GM21360 (cell line): Measurements from ENCODE around the gene CORIN.
A peak's percentile ranks its signal among the peaks of the same experiment; 100 is the strongest.

ENCODE experiments used
- ATAC-seq: cut with Tn5 transposase; IDR thresholded peaks from one replicate; pipeline ENCODE4 v1.9.1; 2021; ENCODE audit warnings: mild to moderate bottlenecking, moderate library complexity; ENCODE audit not compliant: unreplicated experiment

CORIN gene

DNA sequence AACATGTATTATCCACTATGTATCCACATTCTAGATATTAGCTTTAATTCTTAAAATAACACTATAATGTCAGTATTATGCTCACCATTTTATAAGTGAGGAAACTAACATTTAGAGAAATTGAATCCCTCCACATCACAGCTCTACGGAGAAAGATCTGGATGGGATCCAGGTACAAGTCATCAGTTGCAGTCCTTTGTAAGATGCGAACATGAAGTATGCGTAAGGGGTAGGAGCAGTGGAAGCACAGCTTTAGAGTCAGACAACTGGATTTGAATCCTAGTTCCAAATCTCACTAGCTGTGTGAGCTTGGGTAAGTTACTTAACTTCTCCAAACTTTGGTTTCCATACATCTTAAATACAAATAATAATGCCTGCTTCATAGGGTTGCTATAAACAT is 190.3 kb downstream of the CORIN start:
- ATAC-seq: no peak

DNA sequence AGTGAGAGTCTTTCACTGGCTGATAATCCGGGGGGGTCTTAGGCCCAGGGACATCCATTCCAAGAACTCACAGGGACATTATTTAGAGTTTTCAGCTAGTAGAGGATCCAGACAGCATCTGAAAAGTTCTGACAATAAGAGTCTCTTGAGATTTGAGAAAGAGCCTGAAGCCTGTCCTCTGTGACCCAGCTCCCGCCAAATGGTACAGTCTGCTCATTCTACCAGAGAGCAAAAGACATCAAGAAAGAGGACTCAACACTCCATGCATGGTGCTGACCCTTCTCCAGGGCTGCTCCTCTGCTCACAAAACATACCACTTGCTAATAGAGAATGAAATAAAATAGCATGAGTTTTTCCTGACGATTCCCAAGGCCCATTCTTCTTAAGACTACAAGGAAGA is 190.8 kb downstream of the CORIN start:
- ATAC-seq: no peak

DNA sequence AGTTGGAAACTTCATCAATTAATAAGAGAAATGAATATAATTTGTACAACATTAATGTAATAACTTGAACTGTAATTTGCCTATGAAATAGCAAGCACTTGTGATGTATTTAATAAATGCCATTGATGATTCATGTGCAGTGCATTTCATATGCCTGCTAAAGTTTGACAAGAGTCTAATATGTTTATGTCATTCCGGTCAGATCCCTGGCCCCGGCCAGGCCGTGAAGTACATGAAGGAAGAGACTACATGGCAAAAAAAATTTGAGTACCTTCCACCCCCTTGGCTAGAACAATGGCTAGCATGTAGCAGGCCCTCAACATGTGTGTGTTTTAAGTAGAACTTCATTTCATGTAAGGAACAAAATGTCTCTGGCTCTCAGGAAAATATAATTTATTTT is 191.5 kb downstream of the CORIN start:
- ATAC-seq: no peak

DNA sequence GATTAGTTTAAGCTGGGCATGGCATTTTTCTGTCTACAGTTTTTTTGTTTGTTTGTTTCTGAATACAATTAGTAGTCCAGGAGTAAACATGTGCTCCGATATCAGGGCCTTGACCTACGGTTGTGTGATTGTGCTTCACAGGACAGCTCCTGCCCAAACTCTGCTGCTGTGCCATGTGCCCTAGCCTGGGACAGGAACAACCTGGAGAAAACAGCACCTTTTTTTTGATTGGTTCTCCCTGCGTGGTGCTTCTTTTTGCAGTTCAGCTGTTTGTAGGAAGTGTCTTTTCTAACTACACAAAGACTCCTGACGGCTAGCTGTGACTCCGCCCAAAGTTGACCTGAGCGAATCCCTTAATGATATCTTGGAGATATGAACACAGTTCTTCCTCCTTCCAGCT is 194.0 kb downstream of the CORIN start:
- no peak for ATAC-seq

DNA sequence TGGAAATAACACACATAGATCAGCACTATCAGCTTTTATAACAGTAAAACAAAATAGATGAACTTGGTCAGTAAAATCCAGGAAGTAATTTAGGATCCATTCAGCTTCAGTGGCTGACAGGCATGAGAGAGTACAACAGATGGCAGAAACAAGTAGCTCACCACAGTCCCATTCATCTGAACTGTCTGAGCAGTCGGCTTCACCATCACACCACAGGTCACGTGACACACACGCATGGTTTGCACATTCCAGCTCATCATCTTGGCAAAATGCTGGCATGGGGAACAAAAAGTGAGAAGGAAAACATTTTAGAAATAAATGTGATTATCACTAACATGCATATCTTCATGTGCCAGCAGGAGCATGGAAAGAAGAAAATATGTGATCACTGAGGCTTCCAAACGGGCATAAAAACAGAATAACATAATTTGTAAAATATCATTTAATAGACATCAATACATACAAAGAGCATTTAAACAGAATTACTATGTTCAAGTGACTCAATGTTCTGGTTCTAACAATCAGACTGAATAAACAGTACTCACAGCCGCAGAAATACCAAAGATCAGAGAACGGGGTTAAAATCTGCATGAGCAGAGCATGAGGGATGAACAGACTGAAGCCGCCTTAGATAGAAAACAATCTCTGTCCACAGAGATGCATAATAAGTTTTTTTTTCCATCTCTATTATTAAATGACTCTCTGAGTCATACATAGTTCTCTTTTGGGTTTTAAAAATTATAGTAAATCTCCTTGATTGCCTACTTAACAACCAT is 194.7 kb downstream of the CORIN start:
- no peak for ATAC-seq

DNA sequence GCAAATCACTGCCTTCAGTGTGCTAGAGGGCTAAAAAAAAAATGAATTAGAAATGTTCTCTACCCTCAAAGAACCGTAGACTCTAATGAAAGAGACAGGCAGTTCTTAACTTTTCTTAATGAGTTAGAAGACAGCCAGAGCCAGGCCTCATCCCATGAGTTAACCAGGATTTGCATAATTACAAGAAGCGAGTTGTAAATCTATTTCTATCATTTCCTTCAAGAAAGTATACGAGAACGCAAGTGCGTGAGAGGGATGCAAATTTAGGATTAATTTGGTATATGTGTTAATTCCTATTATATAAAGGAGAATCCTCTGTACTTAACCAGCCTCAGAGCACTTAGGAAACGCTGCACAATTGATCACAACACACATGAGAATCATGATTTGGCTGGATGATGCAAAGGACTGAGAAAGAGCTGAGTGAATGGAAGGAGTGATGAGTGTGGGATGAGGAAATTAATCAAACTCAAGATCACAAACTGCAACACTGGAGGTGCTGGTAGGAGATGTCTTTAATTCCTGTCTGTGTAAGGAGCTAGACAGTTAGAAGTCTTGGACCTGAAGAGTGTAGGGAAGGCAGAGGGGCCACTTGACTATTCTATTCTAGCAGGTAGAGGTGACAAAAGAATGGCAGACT is 195.6 kb downstream of the CORIN start:
- ATAC-seq: no peak

DNA sequence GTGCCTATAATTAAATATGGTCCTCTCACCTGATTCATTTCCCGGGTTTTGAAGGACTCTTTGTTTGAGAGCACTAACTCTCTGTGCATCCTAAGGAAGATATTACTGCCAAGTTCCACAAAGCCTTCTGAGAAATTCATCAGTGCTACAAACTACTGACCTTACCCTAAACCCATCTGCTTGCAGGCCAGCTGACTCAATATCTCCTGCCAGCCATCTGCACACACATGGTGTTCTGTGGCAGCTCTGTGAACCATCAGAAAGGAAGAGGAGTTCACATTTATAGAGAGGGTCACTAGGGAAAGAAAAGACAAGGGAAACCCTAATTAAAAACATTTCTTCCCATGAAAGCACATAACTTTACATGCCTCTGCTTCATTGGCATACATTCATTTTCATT is 196.1 kb downstream of the CORIN start:
- ATAC-seq: no peak

DNA sequence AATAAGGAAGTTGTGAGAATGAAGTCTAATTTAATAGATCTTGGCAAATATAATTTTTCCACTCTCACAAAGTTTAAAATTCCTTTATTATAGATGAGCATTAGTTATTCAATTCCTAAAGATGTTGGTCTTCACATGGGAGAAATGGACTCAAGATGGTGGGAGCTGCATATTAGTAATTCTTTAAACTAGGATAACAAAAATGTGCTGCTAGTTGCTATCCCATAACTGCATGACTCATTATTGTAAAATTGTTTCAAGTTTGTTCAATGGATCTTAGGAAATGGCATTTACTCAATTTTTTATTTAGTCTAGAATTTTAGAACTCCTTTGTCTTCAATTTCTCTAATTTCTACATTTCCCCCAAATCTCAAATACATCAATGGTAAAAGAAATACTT is 197.0 kb downstream of the CORIN start:
- ATAC-seq: no peak

DNA sequence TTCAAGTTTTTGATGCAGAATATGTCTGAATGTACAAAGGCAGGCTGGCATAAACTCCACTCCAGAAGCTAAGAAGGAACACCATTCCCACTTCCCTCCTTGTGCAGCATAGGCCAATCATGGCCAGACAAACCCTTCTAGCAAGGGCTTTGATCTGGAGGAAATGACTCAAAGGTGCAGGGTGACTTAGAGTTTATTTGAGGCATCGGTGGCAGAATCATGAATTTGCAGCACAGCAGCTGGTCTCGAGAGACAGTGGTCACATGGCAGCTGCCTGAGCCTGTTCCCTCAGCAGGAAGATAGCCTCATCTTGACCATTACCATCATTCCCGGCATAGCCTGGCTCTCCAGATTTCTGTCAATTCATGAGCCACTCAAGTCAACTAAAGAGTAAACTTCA is 198.3 kb downstream of the CORIN start:
- no peak for ATAC-seq

DNA sequence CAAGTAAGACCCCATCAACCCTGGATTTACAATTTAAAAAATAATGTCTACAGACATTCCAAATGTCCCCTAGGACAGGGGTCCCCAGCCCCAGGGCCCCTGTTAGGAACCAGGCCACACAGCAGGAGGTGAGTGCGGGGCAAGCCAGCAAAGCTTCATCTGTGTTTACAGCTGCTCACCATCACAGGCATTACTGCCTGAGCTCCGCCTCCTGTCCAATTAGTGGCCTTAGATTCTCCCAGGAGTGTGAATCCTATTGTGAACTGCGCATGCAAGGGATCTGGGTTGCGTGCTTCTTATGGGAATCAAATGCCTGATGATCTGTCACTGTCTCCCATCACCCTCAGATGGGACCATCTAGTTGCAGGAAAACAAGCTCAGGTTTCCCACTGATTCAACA is 206.7 kb downstream of the CORIN start:
- ATAC-seq: no peak

DNA sequence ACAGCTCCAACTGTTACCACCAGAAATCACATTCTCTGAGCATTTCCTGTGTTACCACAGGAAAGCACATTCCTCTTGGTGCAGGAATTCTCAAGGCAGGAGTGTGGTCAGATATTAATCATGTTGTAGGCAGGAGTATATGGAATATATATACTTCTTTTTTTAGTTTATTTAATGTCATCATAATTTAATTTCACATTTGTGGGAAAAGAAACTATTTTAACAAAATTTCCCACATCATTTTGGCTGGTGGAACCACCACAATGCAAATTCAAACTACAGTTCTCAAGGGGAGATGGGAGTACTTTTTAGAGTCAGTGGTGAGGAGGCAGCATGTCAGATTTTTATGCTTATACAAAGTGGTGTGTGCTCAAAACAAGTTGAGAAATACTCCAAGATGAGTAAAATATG is 213.8 kb downstream of the CORIN start:
- ATAC-seq: no peak

DNA sequence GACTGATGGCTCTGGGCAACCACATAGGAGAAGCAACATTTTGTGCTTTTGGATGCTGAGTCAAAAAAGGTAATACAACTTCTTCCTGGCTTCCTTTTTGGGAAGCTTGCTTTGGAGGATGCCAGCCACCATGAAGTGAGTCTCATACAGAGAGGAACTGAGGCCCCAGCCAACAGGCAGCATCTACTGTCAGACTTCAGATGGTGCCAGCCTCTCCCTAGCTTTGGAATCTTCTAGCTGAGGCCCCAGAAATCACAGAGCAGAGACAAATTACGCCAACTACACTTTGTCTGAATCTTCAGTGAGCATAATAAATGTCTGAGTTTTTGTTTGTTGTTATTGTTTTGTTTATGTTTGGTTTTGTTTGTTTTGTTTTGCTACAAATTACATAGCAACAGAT is 216.7 kb downstream of the CORIN start:
- no peak for ATAC-seq

DNA sequence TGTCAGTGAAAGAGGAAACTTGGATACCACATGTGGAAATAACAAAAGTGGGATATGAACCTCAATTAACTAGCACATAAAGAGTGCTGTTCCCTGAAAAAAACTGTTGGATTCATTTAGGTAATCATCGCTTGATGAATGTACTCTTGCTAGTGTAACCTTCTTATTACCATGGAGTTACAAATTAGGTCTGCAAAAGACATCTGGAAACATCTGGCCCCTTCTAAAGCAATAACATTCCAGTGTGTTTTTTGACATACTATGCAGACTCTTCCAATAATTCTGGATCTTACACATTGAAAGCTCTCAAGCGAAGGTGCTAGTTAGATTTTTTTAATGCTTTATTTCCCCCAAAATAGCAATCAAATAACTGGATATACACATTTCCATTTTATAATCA is 218.2 kb downstream of the CORIN start:
- ATAC-seq: no peak

DNA sequence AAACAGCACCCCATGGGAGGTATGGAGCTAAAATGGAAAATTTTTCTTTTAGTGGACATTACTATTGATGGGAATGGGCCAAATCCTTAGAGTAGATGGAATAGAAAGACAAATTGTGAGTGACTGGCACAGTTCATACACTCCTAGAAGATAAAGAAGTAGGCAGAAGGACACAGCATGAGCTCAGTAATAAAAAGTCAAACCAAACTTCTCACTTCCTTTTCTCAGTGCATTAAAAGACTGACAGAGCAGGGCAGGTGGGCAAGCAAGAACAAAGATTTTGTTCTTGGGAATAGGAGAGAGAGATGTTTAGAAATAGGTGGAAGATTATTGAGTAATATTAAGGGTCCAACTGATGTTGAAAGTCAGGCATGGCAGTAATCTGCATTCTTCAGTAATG is 220.3 kb downstream of the CORIN start:
- peak; percentile 64 for ATAC-seq

DNA sequence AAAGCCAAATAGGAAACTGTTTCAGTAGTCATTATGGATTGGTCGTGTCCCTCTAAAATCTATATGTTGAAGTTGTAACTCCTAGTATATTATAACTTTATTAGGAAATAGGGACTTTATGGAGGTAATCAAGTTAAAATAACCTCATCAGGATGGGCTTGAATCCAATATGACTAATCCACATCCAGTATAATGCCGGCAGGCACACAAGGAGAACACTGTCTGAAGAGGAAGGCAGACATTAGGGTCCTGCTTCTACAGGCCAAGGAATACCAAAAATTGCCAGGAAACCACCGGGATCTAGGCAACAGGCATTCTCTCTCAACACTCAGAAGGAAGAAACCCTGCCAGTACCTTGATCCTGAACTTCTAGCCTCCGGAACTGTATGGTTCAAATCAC is 222.5 kb downstream of the CORIN start:
- ATAC-seq: no peak

DNA sequence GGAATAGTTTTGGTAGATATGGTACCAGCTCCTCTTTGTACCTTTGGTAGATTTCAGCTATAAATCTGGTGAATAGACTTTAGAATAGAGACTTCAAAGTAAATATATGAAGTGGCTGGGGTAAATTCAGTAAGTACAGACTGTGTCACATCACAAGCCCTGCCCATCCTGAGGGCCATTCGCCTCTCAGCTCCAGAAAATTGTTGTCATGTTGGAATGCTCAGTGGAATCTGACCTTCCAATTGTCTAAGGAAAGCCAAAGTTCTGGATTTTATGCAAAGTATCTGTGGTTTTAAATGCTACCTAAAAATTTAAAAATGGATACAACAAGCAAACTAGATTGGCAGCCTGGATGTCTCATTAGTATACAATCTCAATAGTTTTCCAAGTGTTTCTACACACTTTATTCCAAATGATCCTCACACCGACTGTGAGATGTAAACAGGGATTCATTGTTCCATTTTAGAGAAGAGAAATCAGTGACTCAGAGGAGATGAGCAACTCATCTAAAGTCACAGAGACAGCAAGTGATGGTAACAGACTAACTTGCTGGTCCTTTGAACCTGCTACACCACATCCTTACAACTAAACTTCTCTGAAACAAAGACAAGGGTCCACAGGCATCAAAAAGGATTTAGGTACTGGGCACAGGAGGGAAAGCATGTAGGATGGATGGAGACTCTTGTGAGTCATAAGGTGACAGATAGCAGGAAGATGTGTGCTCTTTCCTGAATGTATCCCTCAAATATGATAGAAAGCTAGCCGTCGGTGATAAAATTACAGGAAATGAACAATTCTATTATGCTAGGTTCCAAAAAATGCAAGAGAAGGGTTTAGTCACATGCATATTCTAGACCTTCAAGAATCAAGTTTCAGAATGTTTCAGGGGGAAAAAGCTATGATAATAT is 225.5 kb downstream of the CORIN start:
- ATAC-seq: no peak

DNA sequence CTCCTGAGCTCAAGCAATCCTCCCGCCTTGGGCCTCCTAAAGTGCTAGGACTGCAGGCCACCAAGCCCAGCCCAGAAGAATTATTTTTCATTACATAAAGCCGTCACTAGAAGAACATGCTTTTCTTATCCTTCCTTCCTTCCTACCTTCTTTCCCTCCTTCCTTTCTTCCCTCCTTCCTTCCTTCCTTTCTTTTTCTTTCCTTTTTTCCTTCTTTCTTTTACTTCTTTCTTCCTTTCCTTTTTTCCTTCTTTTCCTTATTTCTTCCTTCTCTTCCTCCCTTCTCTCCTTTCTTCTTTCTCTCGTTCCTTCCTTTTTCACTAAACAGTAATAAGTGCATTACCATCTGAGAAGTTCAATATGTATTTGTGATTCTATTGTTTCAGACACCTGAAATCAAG is 231.4 kb downstream of the CORIN start:
- ATAC-seq: no peak

DNA sequence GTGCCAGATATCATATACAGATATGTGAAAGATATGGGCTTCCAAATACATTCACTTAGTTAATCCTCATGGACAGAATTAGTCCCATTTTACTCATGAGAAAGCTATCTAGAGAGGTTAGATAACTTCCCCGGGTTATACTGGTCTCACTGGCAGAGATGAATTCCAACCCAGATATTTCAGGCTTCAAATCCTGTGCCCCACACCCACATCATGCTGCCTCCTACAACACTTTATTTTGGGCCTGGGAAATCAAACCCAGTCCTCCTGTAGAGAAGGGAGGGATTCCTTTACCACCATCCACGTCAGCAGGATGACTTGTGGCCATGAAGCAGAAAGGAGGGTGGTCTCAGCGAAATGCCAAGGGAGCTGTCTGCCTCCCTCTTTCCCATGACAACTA is 239.0 kb downstream of the CORIN start:
- no peak for ATAC-seq

DNA sequence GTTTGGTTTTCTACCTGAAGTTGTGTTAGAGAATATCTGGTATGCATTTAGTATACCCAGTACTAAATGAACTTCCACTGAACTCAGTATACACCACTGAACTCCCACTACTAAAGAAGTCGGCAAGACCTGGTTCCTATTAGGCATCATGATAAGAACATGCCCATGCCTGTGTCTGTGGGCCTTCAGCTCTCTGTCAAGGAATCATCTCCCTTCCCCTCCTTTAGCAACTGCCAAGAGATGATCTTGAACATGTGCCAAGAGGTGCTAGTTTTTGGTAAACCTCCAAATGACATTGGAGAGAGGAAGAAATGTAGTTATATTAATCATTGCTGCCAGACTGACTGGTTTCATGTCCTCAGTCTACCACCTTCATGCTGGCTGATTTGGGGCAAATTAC is 239.5 kb downstream of the CORIN start:
- no peak for ATAC-seq

DNA sequence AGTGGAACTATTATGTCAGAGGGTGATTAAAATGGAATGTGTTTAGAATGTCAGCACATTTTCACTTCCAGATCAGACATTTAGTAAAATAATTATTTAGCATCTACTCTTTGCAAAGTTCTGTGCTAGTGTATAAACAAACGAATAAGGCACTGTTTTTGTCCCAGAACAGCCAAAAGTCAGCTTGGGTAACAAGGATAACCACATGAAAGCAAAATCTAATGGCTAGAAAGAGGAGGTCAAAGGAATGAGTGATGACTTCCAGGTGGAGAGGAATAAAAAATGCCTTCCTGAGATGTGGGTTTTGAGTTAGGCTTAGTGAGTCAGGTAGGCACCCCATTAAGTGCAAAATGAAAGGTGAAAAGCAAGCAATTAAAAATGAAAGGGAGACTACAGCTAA is 240.2 kb downstream of the CORIN start:
- no peak for ATAC-seq

DNA sequence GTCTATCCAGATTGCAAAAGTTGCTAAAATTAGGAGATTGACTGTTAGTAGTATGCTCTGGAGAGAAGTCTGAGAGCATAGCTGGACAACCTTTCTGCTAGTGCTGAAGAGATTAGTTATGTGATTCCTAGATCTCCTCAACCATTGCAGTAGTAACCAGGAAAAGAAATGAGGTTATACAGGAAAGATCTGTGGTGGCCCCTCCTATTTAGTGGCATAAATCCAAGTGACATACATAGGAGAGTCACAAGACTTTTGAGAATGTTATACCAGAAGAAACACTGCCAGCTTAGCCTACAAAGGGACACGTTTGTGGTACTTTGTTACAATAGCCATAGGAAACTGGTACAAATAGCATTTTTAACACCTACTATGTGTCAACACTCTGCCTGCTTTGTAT is 247.5 kb downstream of the CORIN start:
- ATAC-seq: no peak

DNA sequence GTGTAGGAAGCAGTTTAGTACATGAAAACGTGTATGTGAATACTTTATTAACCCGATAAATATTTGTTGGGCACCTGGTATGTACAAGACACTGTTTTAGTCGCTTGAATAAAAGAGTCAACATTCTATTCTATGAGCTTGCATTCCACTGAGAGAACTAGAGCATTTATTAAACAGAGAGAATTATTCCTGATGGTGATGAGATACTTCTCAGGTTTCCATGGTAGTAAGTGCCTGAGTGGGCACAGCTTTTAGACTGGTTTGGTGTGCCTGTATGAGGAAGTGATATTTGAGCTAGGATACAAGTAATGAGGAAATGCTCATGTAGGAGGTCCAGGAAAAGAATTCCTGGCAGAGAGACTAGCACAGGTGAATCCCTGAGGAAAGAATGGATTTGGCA is 258.6 kb downstream of the CORIN start:
- ATAC-seq: no peak
